GM19468 (cell line): ENCODE measurements around the gene PABPC3.

Source experiments
- ATAC-seq: cut with Tn5 transposase; IDR thresholded peaks from one replicate; pipeline ENCODE4 v1.9.1; 2021; ENCODE audit warnings: mild to moderate bottlenecking, moderate library complexity, moderate number of reproducible peaks; ENCODE audit not compliant: unreplicated experiment; ENCODE audit errors: extremely low read depth

PABPC3 gene

GRCh38 chr13:25095851-25096453, at the start of gene PABPC3:
Gene PABPC3 (plus strand): TSS chr13:25096136. CDS start chr13:25096199, 63 bp downstream.
- ATAC-seq = no peak

- no peak for ATAC-seq
Measured at GRCh38 chr13:25046274-25046984, 49.5 kb upstream of the PABPC3 start.

GRCh38 chr13:25046985-25047511, 48.9 kb upstream of the PABPC3 start:
- no peak for ATAC-seq

GRCh38 chr13:25051065-25051464, 44.9 kb upstream of the PABPC3 start:
- ATAC-seq = no peak

GRCh38 chr13:25059166-25059565, 36.8 kb upstream of the PABPC3 start:
- ATAC-seq = no peak

GRCh38 chr13:25059958-25060357, 36.0 kb upstream of the PABPC3 start:
- no peak for ATAC-seq

- no peak for ATAC-seq
Measured at GRCh38 chr13:25062479-25062878, 33.5 kb upstream of the PABPC3 start.

GRCh38 chr13:25064396-25064795, 31.5 kb upstream of the PABPC3 start:
- no peak for ATAC-seq

GRCh38 chr13:25065974-25066770, 29.8 kb upstream of the PABPC3 start:
- ATAC-seq = no peak

GRCh38 chr13:25067064-25067463, 28.9 kb upstream of the PABPC3 start:
- ATAC-seq = no peak

- ATAC-seq = no peak
Measured at GRCh38 chr13:25068810-25069209, 27.1 kb upstream of the PABPC3 start.

- no peak for ATAC-seq
Measured at GRCh38 chr13:25069236-25069635, 26.7 kb upstream of the PABPC3 start.

GRCh38 chr13:25069911-25070310, 26.0 kb upstream of the PABPC3 start:
- ATAC-seq = no peak

GRCh38 chr13:25080773-25081172, 15.2 kb upstream of the PABPC3 start:
- no peak for ATAC-seq

GRCh38 chr13:25084096-25084495, 11.8 kb upstream of the PABPC3 start:
- no peak for ATAC-seq

- ATAC-seq = no peak
Measured at GRCh38 chr13:25085125-25085742, 10.7 kb upstream of the PABPC3 start.

GRCh38 chr13:25088562-25089221, 7.2 kb upstream of the PABPC3 start:
- no peak for ATAC-seq

- no peak for ATAC-seq
Measured at GRCh38 chr13:25097426-25097825, 1.5 kb downstream of the PABPC3 start.

GRCh38 chr13:25103711-25104110, 7.8 kb downstream of the PABPC3 start:
- ATAC-seq = no peak

GRCh38 chr13:25109341-25109740, 13.4 kb downstream of the PABPC3 start:
- ATAC-seq = no peak
